GM18519 (cell line): ENCODE data around the gene RNU7-1.

Source experiments
- ATAC-seq: cut with Tn5 transposase; IDR thresholded peaks from one replicate; pipeline ENCODE4 v1.9.1; 2021; ENCODE audit warnings: mild to moderate bottlenecking, moderate library complexity; ENCODE audit not compliant: unreplicated experiment, low FRiP score

The RNU7-1 gene

DNA sequence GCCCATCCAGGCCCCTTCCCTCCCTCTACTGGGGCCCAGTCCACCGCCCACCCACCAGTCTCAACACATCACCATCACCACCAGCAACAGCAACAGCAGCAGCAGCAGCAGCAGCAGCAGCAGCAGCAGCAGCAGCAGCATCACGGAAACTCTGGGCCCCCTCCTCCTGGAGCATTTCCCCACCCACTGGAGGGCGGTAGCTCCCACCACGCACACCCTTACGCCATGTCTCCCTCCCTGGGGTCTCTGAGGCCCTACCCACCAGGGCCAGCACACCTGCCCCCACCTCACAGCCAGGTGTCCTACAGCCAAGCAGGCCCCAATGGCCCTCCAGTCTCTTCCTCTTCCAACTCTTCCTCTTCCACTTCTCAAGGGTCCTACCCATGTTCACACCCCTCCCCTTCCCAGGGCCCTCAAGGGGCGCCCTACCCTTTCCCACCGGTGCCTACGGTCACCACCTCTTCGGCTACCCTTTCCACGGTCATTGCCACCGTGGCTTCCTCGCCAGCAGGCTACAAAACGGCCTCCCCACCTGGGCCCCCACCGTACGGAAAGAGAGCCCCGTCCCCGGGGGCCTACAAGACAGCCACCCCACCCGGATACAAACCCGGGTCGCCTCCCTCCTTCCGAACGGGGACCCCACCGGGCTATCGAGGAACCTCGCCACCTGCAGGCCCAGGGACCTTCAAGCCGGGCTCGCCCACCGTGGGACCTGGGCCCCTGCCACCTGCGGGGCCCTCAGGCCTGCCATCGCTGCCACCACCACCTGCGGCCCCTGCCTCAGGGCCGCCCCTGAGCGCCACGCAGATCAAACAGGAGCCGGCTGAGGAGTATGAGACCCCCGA is 6.8 kb upstream of the RNU7-1 start:
- ATAC-seq: no peak

DNA sequence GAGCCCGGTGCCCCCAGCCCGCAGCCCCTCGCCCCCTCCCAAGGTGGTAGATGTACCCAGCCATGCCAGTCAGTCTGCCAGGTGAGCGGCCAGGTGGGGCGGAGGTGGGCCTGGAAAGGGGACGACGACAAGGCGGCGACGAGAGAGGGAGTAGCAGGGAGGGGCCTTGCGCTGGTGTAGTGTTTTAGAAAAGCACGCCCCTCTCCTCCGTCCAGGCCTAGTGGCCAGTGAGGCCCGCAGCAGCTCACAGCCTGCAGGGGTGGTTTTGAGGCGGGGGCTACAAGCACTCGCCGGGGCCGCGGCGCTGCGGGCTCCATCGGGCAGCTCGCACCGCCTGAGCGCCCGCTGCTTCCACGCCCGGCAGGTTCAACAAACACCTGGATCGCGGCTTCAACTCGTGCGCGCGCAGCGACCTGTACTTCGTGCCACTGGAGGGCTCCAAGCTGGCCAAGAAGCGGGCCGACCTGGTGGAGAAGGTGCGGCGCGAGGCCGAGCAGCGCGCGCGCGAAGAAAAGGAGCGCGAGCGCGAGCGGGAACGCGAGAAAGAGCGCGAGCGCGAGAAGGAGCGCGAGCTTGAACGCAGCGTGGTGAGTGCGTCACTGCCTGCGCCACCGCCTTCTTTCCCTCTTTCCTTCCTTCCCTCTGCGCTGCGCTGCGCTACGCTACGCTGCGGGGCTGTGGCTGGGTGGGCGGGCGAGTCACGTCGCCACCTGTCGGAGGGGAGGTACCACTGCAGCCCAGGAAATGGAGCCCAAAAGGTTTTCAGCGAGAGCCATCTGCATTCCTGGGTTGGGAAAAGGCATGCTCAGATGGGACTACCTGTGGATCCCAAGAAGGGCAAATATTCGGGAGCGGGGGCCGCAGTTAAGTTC is 5.9 kb upstream of the RNU7-1 start:
- peak; percentile 81 for ATAC-seq

DNA sequence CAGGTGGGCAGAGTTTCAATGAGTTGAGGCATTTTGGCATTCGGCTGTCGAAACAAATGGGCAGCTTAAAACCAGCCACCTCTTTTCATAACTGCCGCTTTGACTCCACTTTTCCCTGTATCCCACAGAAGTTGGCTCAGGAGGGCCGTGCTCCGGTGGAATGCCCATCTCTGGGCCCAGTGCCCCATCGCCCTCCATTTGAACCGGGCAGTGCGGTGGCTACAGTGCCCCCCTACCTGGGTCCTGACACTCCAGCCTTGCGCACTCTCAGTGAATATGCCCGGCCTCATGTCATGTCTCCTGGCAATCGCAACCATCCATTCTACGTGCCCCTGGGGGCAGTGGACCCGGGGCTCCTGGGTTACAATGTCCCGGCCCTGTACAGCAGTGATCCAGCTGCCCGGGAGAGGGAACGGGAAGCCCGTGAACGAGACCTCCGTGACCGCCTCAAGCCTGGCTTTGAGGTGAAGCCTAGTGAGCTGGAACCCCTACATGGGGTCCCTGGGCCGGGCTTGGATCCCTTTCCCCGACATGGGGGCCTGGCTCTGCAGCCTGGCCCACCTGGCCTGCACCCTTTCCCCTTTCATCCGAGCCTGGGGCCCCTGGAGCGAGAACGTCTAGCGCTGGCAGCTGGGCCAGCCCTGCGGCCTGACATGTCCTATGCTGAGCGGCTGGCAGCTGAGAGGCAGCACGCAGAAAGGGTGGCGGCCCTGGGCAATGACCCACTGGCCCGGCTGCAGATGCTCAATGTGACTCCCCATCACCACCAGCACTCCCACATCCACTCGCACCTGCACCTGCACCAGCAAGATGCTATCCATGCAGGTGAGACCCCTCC is 5.0 kb upstream of the RNU7-1 start:
- no peak for ATAC-seq

DNA sequence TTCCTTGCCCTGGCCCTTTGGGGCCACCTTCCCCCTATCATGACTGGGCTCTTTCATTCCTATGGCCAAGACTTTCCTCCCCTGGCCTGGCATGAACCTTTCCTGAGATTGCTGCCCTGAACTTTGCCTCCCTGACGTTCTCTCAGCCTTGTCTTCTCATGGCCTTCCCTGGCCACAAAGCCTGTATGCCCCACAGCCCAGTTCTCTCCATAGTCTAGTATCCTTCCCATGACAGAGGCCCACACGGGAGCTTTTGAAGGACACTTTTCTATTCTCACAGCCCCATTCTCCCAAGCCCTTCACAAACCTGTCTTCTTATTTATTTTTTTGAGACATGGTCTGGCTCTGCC is 4.5 kb upstream of the RNU7-1 start:
- ATAC-seq: no peak

DNA sequence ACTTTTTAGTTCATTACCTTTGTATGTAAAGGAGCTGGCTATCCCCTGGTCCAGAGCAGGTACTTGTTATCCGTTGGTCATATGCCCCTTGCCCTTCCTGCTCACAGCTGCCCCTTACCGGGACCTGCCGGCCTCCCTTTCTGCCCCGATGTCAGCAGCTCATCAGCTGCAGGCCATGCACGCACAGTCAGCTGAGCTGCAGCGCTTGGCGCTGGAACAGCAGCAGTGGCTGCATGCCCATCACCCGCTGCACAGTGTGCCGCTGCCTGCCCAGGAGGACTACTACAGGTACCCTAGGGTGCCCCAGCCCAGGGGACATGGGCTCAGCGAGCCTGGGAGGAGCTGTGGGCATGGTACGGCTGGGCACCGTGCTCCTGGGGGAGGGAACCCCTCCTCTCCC is 2.3 kb upstream of the RNU7-1 start:
- no peak for ATAC-seq

DNA sequence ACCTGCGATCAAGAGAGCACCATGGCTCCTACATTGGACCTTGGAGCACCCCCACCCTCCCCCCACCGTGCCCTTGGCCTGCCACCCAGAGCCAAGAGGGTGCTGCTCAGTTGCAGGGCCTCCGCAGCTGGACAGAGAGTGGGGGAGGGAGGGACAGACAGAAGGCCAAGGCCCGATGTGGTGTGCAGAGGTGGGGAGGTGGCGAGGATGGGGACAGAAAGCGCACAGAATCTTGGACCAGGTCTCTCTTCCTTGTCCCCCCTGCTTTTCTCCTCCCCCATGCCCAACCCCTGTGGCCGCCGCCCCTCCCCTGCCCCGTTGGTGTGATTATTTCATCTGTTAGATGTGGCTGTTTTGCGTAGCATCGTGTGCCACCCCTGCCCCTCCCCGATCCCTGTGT is 1.8 kb upstream of the RNU7-1 start:
- ATAC-seq: no peak

DNA sequence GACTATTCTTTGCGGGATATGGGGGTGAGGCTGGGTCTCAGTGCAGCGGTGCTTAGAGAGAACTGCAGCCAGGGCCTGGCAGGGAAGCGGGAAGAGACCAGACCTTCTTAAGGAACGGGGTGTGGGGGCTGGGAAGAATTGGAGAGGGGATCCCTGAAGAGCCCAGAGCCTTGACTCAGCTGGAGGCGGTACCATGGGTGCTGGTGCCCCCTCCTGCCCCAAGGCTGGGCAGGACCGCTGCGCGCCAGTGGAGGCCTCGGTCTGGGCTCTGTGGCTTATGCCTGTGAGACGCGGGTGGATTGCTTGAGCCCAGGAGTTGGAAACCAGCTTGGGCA is 1.3 kb upstream of the RNU7-1 start:
- no peak for ATAC-seq

DNA sequence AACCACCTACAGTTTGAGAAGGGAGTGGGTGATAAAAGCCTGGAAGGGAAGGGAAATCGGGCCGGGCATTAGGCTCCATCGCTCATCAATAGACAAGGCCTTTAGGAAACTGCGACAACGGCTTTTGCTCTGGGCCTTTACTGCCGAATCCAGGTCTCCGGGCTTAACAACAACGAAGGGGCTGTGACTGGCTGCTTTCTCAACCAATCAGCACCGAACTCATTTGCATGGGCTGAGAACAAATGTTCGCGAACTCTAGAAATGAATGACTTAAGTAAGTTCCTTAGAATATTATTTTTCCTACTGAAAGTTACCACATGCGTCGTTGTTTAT is 261 bp upstream of the RNU7-1 start:
- ATAC-seq: no peak

DNA sequence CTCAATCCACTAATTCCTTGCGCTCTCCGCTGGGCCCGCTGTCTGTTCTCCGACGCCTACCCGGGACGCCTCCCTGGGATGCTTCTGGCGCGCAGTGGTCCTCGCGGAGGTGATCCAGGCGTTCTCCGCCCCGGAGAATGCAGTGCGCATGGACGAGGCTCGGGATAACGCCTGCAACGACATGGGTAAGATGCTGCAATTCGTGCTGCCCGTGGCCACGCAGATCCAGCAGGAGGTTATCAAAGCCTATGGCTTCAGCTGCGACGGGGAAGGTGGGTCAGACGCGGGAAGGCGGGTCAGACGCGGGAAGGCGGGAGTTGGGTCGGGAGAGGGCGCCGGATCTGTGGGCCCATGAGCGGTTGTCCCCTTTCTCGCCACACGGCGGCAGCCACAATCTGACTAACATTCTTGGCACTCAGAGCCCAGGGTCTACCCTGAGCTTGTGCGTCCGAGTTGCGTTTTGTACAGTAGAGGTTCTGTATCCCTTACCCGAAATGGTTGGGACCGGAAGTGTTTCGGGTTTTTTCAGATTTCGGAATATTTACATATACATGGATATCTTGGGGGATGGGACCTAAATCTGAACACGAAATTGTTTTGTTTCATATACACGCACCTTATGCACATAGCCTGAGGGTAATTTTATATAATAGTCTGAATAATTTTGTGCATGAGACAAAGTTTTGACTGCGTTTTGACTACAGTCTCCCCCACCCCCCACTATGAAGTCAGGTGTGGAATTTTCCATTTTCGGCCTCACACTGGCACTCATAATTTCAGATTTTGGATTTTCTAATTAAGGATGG is 968 bp downstream of the RNU7-1 start:
- no peak for ATAC-seq

DNA sequence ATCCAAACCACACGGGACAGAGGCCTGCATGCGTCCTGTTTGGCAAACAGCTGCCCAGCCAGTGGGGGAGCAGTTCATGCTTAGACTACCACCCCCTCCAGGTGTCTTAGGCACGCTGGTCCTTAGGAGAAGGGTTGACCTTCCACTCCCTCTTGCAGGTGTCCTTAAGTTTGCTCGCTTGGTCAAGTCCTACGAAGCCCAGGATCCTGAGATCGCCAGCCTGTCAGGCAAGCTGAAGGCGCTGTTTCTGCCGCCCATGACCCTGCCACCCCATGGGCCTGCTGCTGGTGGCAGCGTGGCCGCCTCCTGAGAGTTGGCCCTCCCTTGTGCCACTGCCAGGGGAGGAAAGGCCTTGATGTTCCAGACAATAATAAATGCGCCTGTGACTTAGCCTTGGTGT is 2.0 kb downstream of the RNU7-1 start:
- ATAC-seq: no peak

DNA sequence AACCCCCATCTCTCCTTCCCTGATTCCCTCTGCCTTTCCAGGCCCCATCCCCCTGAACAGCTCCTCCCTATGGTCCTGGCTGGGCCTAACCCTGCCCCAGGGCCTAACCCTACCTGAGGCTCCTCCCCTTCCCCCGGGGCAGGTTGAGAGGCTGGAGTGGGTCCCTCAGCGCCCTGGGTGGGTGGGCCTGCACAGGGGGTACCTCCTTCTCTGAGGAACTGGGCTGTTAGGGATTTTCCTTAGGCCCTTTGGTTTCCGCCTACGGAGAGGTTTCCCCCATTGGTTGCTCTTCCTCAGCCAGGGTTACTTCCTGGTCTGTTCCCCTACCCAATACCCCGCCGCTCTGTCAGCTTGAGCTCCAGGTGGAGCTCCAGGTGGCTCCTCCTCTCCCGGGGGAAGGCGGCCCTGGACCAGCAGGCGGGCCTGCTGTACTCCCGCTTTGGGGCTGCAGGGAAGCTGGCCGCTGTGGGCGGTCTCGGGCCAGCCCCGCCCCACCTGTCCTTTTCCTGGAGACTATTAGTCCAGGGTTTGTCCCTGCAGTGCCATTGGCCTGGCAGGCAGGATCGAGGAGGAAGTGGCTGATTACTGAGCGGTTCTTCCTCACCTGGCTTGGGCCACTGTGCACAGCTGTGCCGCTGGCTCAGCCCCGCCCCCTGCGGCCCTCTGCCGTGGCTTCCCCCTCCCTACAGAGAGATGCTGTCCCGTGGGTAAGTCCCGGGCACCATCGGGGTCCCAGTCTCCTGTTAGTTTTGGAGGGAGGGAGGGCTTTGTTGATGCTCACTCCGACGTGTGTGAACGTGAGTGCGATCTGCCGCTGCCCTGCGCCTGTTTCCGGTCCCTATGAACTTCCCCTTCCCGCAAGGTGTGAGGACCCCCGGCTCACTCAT is 2.7 kb downstream of the RNU7-1 start:
- ATAC-seq: no peak

DNA sequence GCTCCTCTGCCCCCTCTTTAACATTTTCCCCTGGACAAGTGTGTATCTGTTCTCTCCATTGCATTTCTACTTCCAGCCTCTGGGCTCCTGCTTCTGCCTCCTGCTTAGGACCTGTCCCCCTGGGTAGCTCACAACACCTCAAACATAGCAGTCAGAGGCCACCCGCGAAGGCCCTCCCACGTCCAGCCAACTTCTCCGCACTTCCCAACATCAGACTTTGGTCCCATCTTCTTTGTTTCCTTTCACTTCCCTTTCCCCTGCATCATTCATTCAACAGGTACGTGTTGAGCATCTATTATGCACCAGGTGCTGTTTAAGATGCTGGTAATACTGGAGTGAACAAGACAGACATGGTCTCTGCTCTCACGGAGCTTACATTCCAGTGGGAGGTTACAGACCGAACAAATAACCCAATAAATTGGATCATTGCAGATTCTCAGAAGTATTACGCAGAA is 3.3 kb downstream of the RNU7-1 start:
- no peak for ATAC-seq

DNA sequence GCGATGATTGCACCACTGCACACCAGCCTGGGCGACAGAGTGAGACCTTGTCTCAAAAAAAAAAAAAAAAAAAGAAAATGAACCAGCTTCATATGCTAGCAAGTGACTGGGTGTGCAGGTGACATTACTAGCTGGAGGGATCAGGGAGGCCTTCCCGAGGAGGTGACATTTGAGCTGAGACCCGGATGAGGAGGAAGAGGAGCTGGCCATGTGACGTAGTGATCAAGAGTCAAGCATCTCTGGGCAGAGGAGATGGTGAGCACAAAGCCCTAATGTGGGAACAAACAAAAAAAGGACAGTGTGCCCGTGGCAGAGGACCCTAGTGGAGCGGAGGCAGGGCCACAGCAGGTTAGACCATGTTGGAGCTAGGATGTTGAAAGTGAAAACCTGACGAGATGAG is 4.0 kb downstream of the RNU7-1 start:
- ATAC-seq: no peak

DNA sequence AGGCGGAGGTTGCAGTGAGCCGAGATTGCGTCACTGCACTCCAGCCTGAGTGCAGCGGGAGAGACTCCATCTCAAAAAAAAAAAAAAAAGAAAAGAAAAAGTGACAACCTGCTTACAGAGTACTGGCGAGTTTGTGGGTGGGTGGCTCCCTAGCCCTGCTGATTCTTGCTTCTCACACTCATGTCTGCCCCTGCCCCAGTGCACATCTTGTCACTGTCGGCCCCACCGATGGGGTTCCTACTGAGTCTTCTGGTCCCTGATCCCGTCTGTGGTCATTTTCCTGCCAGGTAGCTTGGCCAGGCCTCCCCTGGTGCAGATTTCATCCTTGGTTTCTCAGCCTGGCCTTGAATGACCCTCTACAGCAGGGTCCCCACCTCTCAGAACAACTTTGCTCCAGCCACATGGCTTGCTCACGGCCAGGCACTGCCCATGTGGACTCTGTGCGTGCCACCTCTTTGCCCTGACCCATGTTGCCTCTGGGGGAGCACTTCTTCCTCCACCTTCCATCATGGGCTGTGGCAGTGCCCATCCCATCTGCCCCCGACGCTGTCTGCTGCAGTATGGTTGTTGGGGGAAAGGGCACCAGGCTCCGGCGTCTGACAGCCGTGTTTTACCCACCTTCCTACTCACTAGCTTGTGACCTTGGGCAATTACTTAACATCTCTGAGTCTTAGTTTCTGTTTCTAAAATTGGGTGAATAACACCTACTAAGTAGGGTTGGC is 5.4 kb downstream of the RNU7-1 start:
- ATAC-seq: no peak

DNA sequence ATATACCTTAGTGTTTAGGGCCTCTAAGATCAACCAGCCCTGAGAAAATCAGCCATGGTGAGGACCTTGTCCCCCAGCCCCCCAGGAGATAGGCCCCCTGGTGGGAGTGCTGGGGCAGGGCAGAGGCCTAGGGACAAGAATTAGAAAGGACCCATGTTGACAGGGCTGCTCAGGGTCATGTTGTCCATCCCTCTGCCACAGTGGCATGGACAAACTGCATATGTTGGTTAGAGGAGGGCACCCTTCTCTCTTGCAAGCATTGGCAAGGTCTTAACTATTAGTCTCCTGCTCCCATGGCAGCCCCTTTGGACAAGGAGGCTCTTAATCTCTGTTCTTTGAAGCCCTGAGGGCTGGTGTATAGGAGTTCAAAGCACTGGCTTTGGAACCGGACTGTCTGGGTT is 6.8 kb downstream of the RNU7-1 start:
- no peak for ATAC-seq

DNA sequence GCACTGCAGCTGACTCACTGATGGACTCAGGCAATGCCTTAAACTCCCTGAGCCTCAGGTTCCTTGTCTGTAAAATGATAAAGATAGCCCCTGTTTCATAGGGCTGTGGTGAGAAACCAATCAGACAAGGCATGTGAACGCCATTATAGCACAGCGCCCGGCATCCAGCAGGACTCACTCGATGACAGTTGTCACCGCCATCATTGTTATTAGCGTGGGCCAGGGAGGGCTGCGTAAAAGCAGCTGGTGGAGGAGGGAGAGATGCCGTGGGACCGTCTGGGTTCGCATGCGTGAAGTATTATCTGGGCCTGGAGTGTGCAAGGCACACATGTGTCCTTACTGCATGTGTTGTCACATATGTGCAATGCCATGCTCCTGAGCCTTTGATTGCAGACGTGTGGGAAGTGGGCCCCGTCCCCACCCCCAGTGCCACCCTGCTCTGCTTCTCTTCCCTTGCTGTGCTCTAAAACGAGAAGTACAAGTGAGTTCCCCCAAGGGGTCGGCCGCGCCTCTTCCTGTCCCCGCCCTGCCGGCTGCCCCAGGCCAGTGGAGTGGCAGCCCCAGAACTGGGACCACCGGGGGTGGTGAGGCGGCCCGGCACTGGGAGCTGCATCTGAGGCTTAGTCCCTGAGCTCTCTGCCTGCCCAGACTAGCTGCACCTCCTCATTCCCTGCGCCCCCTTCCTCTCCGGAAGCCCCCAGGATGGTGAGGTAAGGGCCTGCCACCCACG is 7.4 kb downstream of the RNU7-1 start, which contains the start of gene PTPN6:
Gene PTPN6 (plus strand): TSS at position 546 of the 730 bp plus-strand sequence. CDS start 157 bp downstream, at position 703.
- no peak for ATAC-seq

DNA sequence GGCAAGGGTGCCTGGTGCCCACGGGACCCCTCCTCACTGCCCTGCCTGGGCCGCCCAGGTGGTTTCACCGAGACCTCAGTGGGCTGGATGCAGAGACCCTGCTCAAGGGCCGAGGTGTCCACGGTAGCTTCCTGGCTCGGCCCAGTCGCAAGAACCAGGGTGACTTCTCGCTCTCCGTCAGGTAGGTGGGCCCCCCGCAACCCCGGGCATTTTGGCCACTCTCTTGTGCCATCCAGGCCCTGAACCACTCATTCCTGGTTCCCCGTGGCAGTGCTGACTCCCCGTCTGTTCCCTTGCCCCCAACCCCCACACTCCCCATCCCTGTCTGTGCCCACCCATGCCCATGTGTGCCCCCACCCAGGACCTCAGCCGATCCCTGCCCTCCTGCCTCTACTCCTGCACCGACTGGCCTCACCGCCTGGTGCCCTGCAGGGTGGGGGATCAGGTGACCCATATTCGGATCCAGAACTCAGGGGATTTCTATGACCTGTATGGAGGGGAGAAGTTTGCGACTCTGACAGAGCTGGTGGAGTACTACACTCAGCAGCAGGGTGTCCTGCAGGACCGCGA is 8.0 kb downstream of the RNU7-1 start:
- no peak for ATAC-seq
